SK-N-SH (cell line): ENCODE measurements around the gene C11orf98.

Experiments
- MEF2A ChIP-seq: IDR thresholded peaks from 2 replicates; pipeline ENCODE4 v1.4.0; 2012; ENCODE audit warnings: low read depth, borderline replicate concordance
- MXI1 ChIP-seq: IDR thresholded peaks from 2 replicates; pipeline ENCODE4 v1.6.1; 2012; ENCODE audit warnings: mild to moderate bottlenecking, low read depth, low read length, improper control_type of control experiment
- TAF1 ChIP-seq: IDR thresholded peaks from 2 replicates; pipeline ENCODE4 v1.6.1; 2012; ENCODE audit warnings: low read depth, mild to moderate bottlenecking, low read length, moderate library complexity, borderline replicate concordance
- TF ChIP-seq, protein P1 (sequence below): fragments of 200-600 bp; sonication (generic); IDR thresholded peaks from 2 replicates; pipeline ENCODE4 v1.6.1; 2017; ENCODE audit warnings: antibody characterized with exemption, mild to moderate bottlenecking, moderate library complexity
- TF ChIP-seq, protein P2 (sequence below): IDR thresholded peaks from 2 replicates; pipeline ENCODE4 v1.4.0; 2012; ENCODE audit warnings: low read depth, borderline replicate concordance

DNA sequence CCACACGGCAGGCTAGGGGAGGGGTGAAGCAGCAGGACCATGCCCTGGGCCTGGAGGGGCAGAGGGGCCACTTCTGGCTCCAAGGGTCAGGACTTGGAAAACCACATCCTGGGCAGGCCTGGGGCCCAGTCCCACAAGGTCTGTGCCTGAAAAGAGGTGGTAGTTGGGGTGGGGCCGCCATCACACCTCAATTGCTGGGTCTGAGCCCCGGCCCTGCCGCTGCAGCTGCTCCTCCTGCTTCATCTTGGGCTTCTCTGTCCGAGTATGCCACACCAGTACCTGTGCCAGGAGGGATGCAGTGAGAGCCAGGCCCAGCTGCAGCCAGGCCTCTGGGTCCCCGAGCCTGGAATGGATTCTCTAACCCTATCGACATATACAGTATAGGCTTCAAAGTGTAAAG, 49.5 kb downstream of the C11orf98 start:
- no peak for TF ChIP-seq TAF1
- TF ChIP-seq, protein P1, sequence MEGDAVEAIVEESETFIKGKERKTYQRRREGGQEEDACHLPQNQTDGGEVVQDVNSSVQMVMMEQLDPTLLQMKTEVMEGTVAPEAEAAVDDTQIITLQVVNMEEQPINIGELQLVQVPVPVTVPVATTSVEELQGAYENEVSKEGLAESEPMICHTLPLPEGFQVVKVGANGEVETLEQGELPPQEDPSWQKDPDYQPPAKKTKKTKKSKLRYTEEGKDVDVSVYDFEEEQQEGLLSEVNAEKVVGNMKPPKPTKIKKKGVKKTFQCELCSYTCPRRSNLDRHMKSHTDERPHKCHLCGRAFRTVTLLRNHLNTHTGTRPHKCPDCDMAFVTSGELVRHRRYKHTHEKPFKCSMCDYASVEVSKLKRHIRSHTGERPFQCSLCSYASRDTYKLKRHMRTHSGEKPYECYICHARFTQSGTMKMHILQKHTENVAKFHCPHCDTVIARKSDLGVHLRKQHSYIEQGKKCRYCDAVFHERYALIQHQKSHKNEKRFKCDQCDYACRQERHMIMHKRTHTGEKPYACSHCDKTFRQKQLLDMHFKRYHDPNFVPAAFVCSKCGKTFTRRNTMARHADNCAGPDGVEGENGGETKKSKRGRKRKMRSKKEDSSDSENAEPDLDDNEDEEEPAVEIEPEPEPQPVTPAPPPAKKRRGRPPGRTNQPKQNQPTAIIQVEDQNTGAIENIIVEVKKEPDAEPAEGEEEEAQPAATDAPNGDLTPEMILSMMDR: no peak
- TF ChIP-seq, protein P2, sequence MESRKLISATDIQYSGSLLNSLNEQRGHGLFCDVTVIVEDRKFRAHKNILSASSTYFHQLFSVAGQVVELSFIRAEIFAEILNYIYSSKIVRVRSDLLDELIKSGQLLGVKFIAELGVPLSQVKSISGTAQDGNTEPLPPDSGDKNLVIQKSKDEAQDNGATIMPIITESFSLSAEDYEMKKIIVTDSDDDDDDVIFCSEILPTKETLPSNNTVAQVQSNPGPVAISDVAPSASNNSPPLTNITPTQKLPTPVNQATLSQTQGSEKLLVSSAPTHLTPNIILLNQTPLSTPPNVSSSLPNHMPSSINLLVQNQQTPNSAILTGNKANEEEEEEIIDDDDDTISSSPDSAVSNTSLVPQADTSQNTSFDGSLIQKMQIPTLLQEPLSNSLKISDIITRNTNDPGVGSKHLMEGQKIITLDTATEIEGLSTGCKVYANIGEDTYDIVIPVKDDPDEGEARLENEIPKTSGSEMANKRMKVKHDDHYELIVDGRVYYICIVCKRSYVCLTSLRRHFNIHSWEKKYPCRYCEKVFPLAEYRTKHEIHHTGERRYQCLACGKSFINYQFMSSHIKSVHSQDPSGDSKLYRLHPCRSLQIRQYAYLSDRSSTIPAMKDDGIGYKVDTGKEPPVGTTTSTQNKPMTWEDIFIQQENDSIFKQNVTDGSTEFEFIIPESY: no peak
- TF ChIP-seq MEF2A: no peak
- TF ChIP-seq MXI1: no peak
